HG03558 (cell line): ENCODE data around the gene TSPAN11.

Source experiments
- ATAC-seq: cut with Tn5 transposase; IDR thresholded peaks from one replicate; pipeline ENCODE4 v1.9.1; 2021; ENCODE audit warnings: moderate number of reproducible peaks; ENCODE audit not compliant: unreplicated experiment; ENCODE audit errors: extremely low read depth

The TSPAN11 gene

DNA sequence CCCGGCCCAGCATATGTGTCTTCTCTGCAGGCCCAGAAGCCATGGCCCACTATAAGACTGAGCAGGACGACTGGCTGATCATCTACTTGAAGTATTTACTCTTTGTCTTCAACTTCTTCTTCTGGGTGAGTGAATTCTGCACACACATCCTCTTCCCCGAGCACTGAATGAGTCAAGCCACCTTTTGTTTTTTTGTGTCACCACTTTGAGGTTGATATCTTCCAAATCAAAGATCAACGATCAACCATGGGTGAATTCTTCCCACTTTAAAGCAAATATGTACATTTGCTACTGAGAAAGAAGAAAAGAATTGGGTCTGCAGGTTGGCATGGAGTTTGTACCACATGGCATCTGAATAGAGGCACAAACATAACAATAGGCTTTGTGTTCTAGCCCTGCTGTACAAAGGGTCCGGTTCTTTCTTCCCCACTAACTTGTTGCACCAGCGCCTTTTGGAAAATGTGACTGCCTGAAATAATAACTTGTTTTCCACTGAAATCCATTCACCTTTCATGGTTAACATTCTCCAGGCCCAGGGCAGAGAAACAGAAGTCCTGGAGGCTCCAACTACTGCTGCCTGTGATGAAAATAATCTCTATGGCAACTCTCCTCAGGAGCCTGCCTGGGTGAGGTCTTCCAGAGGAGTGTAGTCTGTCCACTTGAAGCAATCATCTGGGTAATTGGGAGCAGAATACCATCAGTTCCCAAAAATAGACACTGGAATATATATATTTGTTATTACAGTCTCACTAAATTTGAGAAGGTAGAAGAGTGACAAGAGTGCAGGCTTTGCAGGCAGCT is 27.6 kb downstream of the TSPAN11 start:
- ATAC-seq: no peak

DNA sequence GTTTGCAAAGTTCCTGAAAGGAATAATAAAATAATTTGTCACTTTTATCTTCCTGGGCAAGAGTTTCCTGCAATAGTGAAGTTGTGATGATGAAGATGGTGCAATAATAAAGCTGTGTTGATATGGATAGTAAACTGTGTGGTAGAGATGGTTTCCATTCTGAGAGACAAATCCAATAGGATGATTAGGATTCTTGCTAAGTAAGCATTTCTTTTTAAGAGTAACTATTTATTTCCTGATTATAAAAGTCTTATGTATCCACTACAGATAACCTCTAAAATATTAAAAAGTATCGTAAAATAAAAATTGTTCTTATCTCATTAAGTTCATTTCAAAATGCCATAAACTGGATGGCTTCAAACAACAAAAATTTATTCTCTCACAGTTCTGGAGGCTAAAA is 28.7 kb downstream of the TSPAN11 start:
- ATAC-seq: no peak

DNA sequence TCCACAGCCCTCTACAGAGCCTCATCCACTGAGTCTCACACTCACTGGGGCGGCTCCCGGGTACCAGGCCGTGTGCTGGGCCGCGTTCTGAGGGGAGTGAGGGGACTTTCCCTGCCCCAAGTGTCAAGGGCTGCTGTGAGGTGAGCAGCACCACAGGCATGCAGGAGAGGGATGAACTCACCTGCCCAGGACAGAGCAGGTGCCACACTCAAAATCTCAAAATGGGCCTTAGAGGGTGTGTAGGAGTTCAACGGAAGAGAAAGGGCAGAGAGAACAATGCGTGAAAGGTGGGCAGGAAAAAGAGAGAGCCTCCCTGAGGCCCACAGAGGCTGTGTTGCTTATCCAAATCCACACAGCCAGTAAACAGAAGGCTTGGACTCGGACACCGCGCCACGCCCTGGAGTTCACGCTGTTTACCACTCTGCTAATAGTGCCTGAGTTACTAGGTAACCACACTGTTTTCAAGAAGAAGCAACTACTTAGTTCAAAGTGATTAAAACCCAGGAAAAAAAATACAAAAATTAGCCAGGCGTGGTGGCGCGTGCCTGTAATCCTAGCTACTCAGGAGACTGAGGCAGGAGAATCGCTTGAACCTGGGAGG is 32.7 kb downstream of the TSPAN11 start:
- ATAC-seq: no peak

- ATAC-seq: no peak
Observed at GRCh38 chr12:30959778-30960177, 33.2 kb downstream of the TSPAN11 start.

DNA sequence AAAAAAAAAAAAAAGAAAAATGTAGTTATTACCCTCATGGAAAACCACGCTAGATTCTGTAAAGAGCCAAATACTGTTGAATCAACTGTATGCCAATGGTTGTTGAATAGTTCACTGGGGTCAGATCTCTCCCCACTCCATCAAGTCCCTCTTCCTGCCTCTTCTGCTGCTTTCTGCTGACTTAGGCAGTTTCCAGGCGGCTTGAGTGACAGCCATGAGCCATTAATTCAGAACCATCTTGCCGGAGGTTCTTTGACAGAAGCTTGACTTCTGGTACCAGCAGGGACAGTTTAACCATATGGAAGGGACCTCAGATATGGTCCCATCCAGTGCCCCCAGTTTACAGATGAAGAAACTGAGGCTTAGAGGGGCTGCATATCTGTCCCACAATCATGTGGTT is 34.5 kb downstream of the TSPAN11 start:
- ATAC-seq: no peak

GRCh38 chr12:30962047-30962446 is 35.5 kb downstream of the TSPAN11 start:
- no peak for ATAC-seq

DNA sequence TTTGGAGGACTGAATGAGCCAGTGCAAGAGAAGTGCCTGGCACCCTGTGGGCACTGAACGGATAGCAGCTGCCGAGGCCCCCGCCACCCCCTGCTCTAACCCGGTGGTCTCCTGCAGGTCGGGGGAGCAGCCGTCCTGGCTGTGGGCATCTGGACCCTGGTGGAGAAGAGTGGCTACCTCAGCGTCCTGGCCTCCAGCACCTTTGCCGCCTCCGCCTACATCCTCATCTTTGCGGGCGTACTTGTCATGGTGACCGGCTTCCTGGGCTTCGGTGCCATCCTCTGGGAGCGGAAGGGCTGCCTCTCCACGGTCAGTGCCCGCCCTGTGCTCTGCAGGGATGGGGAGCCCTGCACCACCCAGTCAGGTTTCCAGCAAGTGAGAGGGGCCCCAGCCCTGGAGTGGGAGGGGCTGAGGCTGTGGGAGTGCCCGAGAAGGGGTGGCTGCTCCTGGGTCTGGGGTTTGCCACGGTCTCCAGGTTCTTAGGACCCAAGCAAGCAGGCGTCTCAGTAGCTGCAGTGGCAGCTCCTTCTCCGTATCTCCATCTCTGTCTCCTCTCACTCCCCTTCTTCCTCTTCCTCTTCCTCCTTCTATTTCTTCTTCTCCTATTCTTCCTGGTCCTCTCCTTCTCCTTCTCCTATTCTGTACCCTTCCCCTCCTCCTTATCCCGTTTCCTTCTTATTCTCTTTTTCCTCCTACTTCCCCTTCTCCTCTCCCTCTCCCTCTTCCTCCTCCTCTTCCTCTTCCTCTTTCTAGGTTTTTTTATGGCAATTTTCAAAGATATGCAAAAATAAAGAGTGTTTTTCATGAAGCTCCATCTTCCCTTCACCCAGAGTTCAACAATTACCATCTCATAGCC is 37.4 kb downstream of the TSPAN11 start:
- no peak for ATAC-seq

DNA sequence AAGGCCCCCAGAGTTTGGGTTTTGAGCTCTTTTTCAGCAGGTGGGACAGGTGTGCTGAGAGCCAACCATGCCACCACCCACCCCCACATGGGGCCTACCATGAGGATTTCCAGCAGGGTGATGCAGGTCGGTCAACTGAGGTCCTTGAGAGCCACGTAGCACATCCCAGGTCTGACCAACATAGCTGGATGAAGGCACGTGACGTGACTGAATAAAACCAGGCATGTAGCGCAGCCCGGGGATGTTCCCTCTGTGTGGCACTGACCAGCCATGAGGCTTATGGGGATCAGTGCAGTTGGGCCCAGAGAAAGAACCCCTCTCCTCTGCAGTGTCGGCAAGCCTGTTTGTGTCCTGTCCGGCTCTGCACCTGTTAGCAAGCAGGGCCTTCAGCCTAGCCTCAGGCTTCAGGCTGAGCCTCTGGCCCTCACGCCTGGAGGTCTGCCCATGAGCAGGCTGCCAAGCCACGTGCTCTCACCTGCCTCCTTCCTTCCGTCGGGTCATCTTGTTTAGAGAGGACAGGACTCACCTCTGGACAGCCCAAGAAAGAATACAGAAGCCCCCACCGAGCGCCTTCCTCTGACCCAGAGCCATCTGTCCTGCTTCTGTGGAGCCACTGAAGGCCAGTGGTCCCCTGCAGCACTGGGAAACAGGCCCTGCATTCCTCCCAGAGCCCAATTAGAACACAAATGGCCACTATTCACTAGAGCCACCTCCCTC is 38.5 kb downstream of the TSPAN11 start:
- no peak for ATAC-seq

DNA sequence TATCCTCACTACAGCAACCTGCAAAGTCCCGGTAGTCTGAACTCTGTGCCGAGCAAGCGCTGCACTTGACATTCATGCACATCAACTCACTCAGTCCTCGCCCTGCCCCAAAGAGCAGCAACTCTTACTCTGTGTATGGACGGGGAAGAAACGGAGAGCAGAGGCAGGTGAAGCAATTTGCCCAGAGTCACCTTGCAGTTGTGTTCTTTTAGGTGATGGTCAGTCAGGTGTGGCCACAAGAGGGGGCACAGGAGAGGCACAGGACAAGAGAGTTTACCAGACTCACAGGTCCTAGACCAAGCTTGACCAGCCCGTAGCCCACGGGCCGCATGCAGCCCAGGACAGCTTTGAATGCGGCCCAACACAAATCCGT is 39.1 kb downstream of the TSPAN11 start:
- no peak for ATAC-seq

DNA sequence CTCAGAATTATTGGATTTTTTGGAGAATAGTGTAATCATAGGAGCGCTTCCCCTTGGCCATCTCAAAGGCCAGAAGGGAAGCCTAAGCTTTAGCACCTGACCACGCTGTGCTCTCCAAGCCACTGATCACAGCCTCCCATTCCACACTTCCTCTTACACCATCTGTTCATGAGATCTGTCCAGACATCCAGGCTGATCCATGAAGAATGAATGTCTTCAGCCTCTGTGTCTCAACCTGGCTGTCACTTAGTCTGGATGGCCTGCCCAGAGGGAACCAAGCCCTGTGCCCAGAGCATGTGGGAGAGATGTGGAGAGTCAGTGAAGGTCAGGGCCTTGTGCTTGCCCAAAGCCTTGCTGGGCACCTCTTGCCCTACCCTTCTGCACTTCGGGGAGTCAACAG is 40.5 kb downstream of the TSPAN11 start:
- ATAC-seq: no peak

- no peak for ATAC-seq
Observed at GRCh38 chr12:30968211-30968610, 41.7 kb downstream of the TSPAN11 start.

DNA sequence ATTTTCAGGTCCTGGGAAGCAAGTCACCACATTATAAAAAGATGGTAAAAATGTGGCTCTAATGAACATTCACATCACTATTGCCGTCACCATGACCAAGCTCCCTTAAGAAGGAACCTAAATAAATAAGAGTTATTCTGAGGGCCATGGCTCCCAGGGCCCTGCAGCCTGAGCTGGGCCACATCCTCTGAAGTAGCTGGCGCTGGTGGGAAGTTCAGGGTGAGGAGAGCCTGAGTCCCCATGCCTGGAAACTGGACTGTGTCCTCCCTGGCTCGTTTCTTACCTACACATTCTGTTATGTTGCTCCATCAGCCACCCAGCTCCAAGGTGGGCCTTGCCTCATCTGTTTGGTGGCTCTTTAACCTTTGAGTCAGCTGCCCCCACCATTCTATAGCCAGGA is 42.5 kb downstream of the TSPAN11 start:
- ATAC-seq: no peak

GRCh38 chr12:30969606-30970395 is 43.3 kb downstream of the TSPAN11 start:
- ATAC-seq: no peak

- no peak for ATAC-seq
Observed at GRCh38 chr12:30970559-30971197, 44.1 kb downstream of the TSPAN11 start.

- ATAC-seq: no peak
Observed at GRCh38 chr12:30972035-30972434, 45.5 kb downstream of the TSPAN11 start.

GRCh38 chr12:30973175-30973574 is 46.6 kb downstream of the TSPAN11 start:
- ATAC-seq: no peak

- ATAC-seq: no peak
Observed at GRCh38 chr12:30973830-30974229, 47.3 kb downstream of the TSPAN11 start.

- ATAC-seq: no peak
Observed at GRCh38 chr12:30974746-30975500, 48.4 kb downstream of the TSPAN11 start.

GRCh38 chr12:30975581-30975980 is 49.0 kb downstream of the TSPAN11 start:
- ATAC-seq: no peak
